Activated naive CD4-positive, alpha-beta T cell treated with anti-CD3 and anti-CD28 coated beads for 36 hours (primary cell): Measurements from ENCODE around the gene GSG1L. TPM values are rescaled to one million over a fixed set of nuclear protein-coding genes. Genes with fewer than 3 reads are reported as not detected.

ENCODE experiments used
- CTCF ChIA-PET: fragments of 350-600 bp; sonication (Branson Sonifier 250); formaldehyde crosslinking; loops from one replicate; lab custom pipeline; 2021; ENCODE audit warnings: antibody characterized with exemption; lab: Charles Lee
- DNase-seq: peaks from one replicate; pipeline ENCODE4 v3.0.0-alpha.2; 2020
- H3K27ac Mint-ChIP-seq: one replicate; pipeline ENCODE4 v1.8.0; 2021; ENCODE audit warnings: mild to moderate bottlenecking, mixed read lengths
- H3K27me3 Mint-ChIP-seq: one replicate; pipeline ENCODE4 v1.8.0; 2021; ENCODE audit warnings: low read depth, mixed read lengths
- H3K36me3 Mint-ChIP-seq: one replicate; pipeline ENCODE4 v1.8.0; 2021; ENCODE audit warnings: low read depth, mixed read lengths
- H3K4me1 Mint-ChIP-seq: one replicate; pipeline ENCODE4 v1.8.0; 2021; ENCODE audit warnings: low read depth, mixed read lengths
- H3K4me3 Mint-ChIP-seq: one replicate; pipeline ENCODE4 v1.8.0; 2021; ENCODE audit warnings: mild to moderate bottlenecking, moderate library complexity, mixed read lengths
- H3K9me3 Mint-ChIP-seq: one replicate; pipeline ENCODE4 v1.8.0; 2021; ENCODE audit warnings: mixed read lengths
- intact Hi-C: fragments of 100-400 bp; cut with micrococcal nuclease; formaldehyde crosslinking; loops from one replicate; pipeline ENCODE4 v1.15.1; 2023
- total RNA-seq, 2 experiments: library from RNA; stranded (reverse); gene quantifications; one replicate each; pipeline ENCODE4 v1.2.3, GENCODE V29; 2021

GSG1L gene
- total RNA-seq, 2 experiments from 2014 or later, result not detected

DNA sequence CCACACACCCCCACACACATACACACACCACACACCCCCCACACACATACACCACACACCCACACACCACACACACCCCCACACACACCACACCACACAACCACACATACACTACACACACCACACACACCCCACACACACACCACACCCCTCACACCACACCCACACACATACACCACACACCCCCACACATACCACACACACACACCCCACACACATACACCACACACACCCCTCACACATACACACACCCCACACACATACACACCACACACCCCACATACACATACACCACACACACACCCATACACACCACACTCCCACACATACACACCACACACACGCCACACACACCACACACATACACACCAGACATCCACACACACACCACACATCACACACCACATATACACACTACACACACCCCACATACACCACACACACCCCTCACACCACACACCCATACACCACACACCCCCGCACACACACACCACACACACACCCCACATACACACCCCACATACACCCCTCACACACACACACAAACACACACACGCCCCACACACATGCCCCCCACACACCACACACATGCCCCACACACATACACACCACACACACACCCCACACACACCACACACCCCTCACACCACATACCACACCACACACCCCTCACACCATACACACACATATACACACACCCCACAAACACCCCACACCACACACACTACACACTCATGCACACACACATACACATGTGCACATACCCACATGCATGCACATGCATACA is 25.9 kb upstream of the GSG1L start:
- intact Hi-C loops, result no loop called here
- no peaks in the 10 kb centered on the region for H3K4me1 Mint-ChIP-seq
- no peak for DNase-seq
- H3K4me3 Mint-ChIP-seq, result no peak overlapping the region
- no peaks in the 10 kb centered on the region for H3K36me3 Mint-ChIP-seq
- H3K27me3 Mint-ChIP-seq, result no peaks in the 10 kb centered on the region
- H3K27ac Mint-ChIP-seq, result no peak overlapping the region
- CTCF ChIA-PET, result no interaction called here
- no peaks in the 10 kb centered on the region for H3K9me3 Mint-ChIP-seq

DNA sequence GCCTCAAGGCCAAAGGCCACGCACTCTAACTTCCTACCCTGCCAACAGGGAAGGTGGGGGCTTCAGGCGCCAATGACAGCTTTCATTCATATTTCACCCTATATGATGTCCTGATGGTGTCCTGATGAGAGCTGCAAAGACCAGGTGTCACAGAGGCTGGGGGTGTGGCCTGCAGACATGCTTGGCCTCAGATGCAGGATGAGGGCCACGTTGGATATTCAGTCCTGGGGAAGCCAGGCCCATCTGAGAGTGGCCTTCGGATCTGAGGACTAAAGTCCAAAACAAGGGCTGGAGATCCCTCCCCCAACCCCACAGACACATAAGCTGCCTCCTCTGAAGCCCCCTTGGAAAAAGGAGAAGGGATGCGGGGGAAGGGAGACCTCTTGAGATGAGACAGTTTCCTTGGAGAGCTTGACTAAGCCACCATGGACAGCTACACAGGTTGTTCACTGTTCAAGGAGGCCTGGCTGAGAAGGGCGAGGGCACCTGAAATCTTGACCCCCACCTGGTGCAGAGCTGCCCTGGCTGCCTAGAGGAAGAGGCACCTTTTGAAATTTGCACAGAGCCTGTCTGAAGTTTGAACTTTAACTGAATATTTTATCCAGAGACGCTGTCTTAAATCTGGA is 24.3 kb upstream of the GSG1L start:
- CTCF ChIA-PET, result no interaction called here
- Mint-ChIP-seq H3K9me3 (no peaks in the 10 kb centered on the region), H3K4me1 (no peaks in the 10 kb centered on the region), H3K27me3 (no peaks in the 10 kb centered on the region), H3K4me3 (no peak overlapping the region), H3K36me3 (no peaks in the 10 kb centered on the region), H3K27ac (no peak overlapping the region)
- intact Hi-C loops, result no loop called here
- no peak for DNase-seq

GRCh38 chr16:28087140-28087660 is 23.7 kb upstream of the GSG1L start:
- H3K4me3 Mint-ChIP-seq, result no peak overlapping the region
- no peaks in the 10 kb centered on the region for H3K4me1 Mint-ChIP-seq
- CTCF ChIA-PET, result interaction anchor here (0.7 kb wide), 1 partner anchor 16 kb away, joined by 5 read pairs; no protein-coding TSS in a partner anchor
- intact Hi-C loops, result no loop called here
- H3K9me3 Mint-ChIP-seq, result no peaks in the 10 kb centered on the region
- H3K27ac Mint-ChIP-seq, result no peak overlapping the region
- DNase-seq, result no peak
- no peaks in the 10 kb centered on the region for H3K27me3 Mint-ChIP-seq
- H3K36me3 Mint-ChIP-seq, result no peaks in the 10 kb centered on the region

GRCh38 chr16:28086186-28087139 is 22.9 kb upstream of the GSG1L start:
- H3K4me3 Mint-ChIP-seq, result no peak overlapping the region
- CTCF ChIA-PET, result interaction anchor here (0.6 to 0.7 kb wide), 2 partner anchors 15 to 446 kb away, joined by 3 to 5 read pairs; no protein-coding TSS in a partner anchor
- no peak overlapping the region for H3K27ac Mint-ChIP-seq
- H3K27me3 Mint-ChIP-seq, result no peaks in the 10 kb centered on the region
- no peaks in the 10 kb centered on the region for H3K4me1 Mint-ChIP-seq
- intact Hi-C loops, result no loop called here
- no peaks in the 10 kb centered on the region for H3K9me3 Mint-ChIP-seq
- no peaks in the 10 kb centered on the region for H3K36me3 Mint-ChIP-seq
- DNase-seq, result no peak

- Mint-ChIP-seq H3K4me1 (no peaks in the 10 kb centered on the region), H3K4me3 (no peak overlapping the region), H3K27ac (no peak overlapping the region), H3K36me3 (no peaks in the 10 kb centered on the region), H3K9me3 (no peaks in the 10 kb centered on the region), H3K27me3 (no peaks in the 10 kb centered on the region)
- CTCF ChIA-PET, result no interaction called here
- intact Hi-C loops, result no loop called here
- no peak for DNase-seq
These were observed 22.1 kb upstream of the GSG1L start for GRCh38 chr16:28085389-28086171.

DNA sequence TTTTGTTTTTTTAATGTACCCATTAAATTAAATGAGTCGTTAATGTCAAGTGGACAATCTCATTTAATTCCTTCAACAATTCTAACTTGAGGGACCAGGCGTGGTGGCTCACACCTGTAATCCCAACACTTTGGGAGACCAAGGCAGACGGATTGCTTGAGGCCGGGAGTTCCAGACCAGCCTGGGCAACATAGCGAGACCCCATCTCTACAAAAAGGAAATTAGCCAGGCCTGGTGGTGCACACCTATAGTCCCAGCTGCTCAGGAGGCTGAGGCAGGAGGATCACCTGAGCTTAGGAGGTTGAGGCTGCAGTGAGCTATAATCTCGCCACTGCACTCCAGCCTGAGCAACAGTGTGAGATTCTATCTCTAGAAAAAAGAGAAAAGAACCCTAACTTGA is 20.7 kb upstream of the GSG1L start:
- H3K9me3 Mint-ChIP-seq, result no peaks in the 10 kb centered on the region
- DNase-seq, result no peak
- H3K36me3 Mint-ChIP-seq, result no peaks in the 10 kb centered on the region
- CTCF ChIA-PET, result no interaction called here
- H3K4me3 Mint-ChIP-seq, result no peak overlapping the region
- no peaks in the 10 kb centered on the region for H3K4me1 Mint-ChIP-seq
- no peak overlapping the region for H3K27ac Mint-ChIP-seq
- intact Hi-C loops, result no loop called here
- no peaks in the 10 kb centered on the region for H3K27me3 Mint-ChIP-seq

DNA sequence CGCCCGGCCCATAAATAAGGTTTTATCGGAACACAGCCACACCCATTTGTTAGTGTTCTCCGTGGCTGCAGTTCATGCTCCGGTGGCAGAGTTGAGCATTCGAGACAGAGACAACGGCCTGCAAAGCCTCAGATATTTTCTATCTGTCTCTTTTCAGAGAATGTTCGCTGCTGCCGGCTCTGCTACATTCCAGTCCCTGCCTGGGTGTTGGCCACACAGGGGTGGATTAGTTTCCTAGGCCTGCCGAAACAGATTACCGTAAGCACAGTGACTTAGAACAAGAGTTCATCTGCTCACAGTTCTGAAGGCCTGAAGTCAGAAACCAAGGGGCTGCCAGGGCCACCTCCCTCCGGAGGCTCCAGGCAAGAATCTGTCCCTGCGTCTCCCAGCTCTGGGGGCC is 19.1 kb upstream of the GSG1L start:
- Mint-ChIP-seq H3K36me3 (no peaks in the 10 kb centered on the region), H3K27ac (no peak overlapping the region), H3K4me3 (no peak overlapping the region), H3K4me1 (no peaks in the 10 kb centered on the region), H3K9me3 (no peaks in the 10 kb centered on the region), H3K27me3 (no peaks in the 10 kb centered on the region)
- DNase-seq, result no peak
- intact Hi-C loops, result no loop called here
- CTCF ChIA-PET, result interaction anchor here (0.7 kb wide), 1 partner anchor 12 kb away, joined by 3 read pairs; no protein-coding TSS in a partner anchor

- no peak overlapping the region for H3K27ac Mint-ChIP-seq
- H3K36me3 Mint-ChIP-seq, result no peaks in the 10 kb centered on the region
- no peaks in the 10 kb centered on the region for H3K27me3 Mint-ChIP-seq
- no peak for DNase-seq
- H3K4me1 Mint-ChIP-seq, result no peaks in the 10 kb centered on the region
- H3K9me3 Mint-ChIP-seq, result no peaks in the 10 kb centered on the region
- intact Hi-C loops, result no loop called here
- H3K4me3 Mint-ChIP-seq, result no peak overlapping the region
- CTCF ChIA-PET, result interaction anchor here (1.2 kb wide), 1 partner anchor 137 kb away, joined by 3 read pairs; no protein-coding TSS in a partner anchor
These were observed 18.0 kb upstream of the GSG1L start for GRCh38 chr16:28081391-28081968.

DNA sequence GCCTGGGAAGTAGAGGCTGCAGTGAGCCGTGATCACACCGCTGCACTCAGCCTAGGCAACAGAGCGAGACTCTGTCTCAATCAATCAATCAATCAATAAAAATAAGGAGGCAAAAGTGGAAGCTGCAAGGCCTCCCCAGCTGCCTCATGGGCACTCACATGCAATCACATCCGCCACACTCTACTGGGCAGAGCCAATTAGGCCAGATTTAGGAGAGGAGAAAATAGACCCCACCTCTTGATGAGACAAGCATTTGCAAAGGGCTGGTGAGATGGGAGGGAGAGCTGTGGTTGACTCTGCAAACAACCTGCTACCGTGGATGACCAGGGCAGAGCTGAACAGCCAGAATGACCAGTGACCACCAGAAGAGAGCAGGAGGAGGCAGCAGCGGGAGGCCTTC is 14.7 kb upstream of the GSG1L start:
- Mint-ChIP-seq H3K36me3 (no peaks in the 10 kb centered on the region), H3K9me3 (no peaks in the 10 kb centered on the region), H3K4me1 (no peaks in the 10 kb centered on the region), H3K27ac (no peak overlapping the region), H3K4me3 (no peak overlapping the region), H3K27me3 (no peaks in the 10 kb centered on the region)
- DNase-seq, result no peak
- intact Hi-C loops, result no loop called here
- CTCF ChIA-PET, result interaction anchor here (0.9 kb wide), 1 partner anchor 140 kb away, joined by 3 read pairs; no protein-coding TSS in a partner anchor

- Mint-ChIP-seq H3K27me3 (peaks cover 2% of the 10 kb centered on the region), H3K36me3 (no peaks in the 10 kb centered on the region), H3K9me3 (no peaks in the 10 kb centered on the region), H3K4me3 (no peak overlapping the region), H3K27ac (no peak overlapping the region), H3K4me1 (no peaks in the 10 kb centered on the region)
- DNase-seq, result no peak
- CTCF ChIA-PET, result interaction anchor here (1.4 kb wide), 1 partner anchor 145 kb away, joined by 5 read pairs; no protein-coding TSS in a partner anchor
- intact Hi-C loops, result no loop called here
These were observed 10.3 kb upstream of the GSG1L start for GRCh38 chr16:28073836-28074235.

GRCh38 chr16:28072087-28072486 is 8.6 kb upstream of the GSG1L start:
- Mint-ChIP-seq H3K36me3 (no peaks in the 10 kb centered on the region), H3K4me1 (no peaks in the 10 kb centered on the region), H3K27ac (no peak overlapping the region), H3K9me3 (no peaks in the 10 kb centered on the region), H3K4me3 (no peak overlapping the region), H3K27me3 (peaks cover 2% of the 10 kb centered on the region)
- CTCF ChIA-PET, result interaction anchor here (5.5 kb wide), 1 partner anchor 100 kb away, joined by 50 read pairs; no protein-coding TSS in a partner anchor
- DNase-seq, result no peak
- intact Hi-C loops, result no loop called here
